ENCODE data around the gene NKPD1.

The NKPD1 gene

DNA sequence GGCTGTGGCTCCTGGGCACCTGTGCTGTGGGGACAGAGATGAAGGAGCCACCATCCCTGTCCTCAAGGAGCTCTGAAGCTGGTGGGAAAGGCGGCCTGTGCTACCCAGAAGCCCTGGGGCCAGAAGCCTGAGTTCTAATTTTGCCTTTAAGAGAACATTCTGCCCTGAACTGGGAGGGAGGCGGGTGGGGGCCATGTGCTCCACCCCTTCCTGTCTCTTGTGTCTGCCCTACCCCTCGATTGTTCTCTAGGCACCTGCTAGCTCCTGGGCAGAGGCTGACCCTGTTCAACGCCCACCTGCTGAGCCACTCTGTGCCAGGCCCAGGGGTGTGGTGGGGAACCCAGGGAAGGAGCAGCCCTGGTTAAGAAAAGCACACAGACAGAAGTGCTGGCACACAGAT, 11.4 kb upstream of the NKPD1 start:
- no peak for DNase-seq

GRCh38 chr19:45171211-45171623, 10.4 kb upstream of the NKPD1 start:
- DNase-seq: peak; percentile 46 to 49

DNA sequence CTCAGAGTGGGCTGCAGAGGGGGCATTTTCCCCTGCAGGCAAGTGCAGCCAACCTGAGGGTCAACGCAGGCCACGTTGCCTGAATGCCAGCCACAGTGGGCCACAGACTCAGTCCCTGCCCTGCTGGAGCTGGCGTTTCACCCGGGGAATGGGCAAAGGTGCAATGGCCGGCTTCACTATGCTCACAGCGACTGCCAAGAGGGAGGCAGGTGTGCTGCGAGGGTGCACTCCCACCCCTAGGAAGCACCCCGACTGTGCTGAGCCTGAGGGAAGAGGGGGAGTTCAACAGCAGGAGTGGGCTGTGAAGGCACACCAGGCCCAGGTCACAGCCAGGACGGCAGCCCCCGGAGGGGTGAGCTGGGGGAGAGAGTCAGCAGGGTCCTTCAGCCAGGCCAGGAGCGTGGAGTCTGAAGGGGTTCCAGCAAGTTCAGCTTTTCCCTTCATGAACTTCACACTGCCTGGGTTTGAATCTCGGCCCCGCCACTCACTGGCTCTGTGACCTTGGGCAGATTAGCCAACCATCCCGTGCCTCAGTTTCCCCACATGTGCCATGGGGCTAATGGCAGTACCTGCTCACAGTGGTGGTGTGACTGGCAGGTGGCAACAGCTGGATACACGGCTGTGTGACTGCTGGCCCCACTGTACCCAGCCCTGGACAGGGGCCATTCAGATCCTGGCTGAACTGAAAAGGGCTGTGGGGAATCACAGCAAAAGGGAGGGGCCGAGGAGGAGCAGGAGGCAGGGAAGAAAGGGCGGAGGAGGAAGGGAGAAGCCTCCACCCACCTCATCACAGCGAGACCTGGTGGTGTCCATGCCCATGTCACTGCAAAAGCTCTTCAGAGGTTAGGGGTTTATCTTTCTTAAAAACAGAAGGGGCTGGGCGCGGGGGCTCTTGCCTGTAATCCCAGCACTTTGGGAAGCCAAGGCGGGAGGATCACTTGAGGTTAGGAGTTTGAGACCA, 9.6 kb upstream of the NKPD1 start:
- DNase-seq: no peak

DNA sequence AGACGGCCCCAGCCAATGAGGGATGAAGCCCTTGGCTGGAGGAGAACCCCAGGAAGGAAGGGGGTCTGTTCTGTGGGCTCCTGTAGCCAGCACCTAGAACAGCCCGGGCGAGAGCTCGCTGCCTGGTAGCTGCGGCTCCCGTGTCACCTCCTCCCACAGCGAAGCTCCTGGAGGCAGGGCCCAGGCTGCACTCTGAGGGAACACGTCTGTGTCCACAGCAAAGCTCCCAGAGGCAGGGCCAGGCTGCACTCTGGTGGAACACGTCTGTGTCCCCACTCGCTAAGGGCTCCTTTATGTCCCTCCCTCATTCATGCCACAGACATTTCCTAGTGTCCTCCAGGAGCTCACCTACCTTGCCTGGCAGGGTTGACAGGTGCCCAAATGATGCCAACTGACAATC, 8.8 kb upstream of the NKPD1 start:
- DNase-seq: no peak

DNA sequence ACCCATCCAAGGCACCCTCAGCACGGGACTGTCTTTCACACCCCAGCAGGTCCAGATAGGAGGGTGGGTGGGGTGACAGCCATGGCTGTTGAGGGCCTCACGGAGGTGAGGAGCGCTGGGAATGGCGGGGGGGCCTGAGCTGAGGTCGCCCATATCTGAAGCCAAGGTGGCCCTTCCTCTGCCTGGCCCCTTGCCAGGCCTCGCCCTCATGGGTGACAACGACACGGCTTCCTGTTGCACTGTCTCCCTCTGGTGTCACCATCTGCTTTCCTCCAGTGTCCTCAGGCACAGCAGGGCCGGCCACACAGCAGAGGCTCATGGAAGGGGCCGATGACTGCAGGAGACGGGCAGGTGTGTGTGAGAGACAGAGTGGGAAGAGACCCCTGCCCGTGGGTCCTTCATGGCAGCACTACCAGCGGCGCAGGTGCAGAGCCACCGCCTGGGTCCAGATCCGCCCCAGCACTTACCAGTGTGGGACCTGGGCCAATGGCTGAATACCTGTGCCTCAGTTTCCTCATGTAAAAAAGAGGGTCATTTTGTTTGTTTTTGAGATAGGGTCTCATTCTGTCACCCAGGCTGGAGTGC, 8.1 kb upstream of the NKPD1 start:
- no peak for DNase-seq

DNA sequence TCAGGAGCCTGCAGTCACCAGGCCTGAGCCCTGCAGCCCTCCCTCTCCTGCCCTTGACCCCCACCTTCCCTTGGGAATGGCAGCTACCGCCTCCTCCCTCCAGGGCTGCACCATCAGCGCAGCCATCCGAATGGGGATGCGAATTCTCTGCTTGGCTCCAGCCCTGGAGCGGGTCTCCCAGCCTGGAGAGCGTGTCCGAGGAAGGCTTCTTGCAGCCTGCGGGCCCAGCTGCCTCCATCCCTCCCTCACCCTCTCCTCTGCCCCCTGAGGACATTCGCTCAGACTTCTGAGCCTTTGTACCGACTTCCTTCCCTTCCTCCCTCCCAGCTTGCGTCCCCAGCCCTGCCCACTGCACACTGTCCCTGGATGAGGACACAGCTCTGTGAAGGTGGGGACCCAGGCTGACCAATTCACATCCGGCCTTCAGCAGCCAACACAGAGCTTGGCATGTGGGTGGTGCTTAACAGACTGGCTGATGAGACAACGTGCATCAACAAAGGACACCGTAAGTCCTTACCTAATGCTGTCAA, 6.0 kb upstream of the NKPD1 start:
- DNase-seq: no peak

- DNase-seq: peak; percentile 78 to 82
Measured at GRCh38 chr19:45164577-45165335, 4.0 kb upstream of the NKPD1 start.

DNA sequence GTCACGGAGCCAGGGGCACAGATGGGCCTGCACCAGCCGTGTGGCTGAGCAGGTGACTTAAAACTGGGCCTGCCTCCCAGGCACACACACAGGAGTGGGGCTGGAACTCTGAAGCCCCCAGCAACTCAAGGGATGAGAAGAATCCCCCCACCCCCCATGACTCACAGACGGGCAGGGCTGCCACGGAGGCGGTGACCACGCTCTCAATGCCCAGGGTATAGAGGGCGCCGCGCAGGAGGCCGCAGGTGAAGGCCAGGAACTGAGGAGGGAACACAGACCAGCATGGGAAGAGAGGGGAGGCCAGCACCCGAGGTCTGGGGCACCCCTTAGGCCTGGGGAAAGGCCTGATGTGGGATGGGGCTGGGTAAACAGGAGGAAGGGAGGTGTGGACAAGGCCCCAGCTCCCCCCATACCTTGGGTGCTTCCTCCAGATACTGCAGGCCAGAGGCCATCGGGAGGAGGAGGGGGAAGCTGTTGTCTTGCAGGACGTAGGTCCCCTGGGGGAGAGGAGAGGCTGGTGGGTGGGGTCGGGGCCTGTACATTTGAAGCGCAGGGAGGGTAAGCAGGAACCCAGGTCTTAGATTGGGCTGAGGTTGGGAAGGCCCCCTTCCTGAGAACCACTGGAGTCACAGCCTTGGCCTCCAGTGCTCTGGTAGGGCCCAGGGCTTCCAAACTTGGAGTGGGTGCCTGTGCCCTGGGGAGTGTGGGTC, 3.1 kb upstream of the NKPD1 start:
- no peak for DNase-seq

DNA sequence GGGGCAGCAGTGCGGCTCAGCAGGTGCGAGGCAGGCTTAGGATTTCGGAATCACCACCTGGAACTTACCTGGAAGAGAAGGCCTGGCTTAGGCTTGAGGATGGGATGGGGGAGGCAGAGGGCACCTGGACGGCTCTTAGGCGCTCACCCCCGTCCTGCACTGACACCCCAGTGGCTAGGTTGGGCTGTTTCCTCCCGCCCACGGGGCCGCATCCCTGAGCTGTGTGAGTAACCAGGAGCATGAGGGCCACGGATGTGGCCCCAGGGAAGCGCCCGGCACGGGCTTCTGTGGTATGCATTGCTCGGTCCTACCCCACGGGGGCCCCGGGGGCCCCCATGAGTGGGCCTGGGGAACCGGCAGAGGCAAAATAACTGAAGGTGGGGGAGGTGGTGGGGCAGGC, 2.4 kb upstream of the NKPD1 start:
- no peak for DNase-seq

GRCh38 chr19:45162608-45163143, 1.9 kb upstream of the NKPD1 start:
- DNase-seq: no peak

DNA sequence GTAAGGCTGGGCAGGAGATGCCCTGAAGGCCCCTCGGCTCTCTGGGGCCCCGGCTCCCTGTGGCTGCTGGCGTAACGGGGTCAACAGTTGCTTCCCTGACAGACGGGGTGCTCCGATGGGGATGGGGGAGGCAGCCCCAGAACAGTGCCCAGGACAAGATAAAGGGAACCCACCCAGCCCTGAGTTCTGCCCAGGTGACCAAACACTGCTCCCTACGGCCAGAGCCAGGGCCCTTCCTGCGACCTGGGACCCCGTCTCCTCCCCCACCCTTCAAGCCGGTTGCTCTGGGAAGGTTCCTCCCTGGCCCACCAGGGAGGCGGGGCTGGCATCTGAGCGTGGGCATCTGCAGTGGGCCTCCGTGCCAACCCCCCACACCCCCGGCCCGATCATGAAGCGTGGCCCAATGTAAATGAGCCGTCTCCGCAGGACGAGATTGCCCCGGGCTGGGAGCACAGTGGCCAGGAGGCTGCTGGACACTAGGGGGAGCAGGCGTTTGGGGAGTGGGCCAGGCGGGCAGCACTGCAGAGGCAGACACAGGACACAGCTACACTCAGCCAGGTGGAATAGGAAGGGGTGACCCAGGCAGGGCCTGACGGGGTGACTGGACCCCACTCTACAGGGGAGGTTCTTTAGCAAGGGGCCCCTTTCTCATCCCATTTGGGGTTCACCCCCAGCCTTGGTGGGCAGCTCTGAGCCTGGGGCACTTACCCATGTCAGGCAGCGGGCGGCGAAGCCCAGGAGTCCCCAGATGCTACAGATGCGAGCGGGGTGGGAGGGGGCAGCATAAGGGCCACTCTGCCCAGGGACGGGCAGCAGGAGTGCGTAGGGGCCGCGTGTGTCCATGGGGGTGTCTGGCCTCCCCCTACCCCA, 1.2 kb upstream of the NKPD1 start:
- no peak for DNase-seq

DNA sequence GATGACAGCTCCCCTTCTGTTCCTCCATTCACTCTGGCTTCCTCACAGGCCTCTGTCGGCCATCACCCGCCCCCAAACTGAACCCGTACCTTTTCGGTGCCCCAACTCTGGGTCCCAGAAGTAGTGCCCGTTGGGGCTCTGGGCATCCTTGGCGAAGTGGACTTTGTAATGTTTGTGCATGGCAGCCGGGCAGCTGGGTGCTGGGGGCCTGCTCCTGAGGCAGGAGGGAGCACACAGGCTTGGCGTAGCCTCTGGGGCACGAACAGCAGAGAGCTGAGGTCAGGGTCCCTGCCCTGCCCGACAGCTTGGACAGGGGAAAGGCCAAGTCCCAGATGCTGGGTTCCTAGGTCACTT, 834 bp downstream of the NKPD1 start:
- no peak for DNase-seq

DNA sequence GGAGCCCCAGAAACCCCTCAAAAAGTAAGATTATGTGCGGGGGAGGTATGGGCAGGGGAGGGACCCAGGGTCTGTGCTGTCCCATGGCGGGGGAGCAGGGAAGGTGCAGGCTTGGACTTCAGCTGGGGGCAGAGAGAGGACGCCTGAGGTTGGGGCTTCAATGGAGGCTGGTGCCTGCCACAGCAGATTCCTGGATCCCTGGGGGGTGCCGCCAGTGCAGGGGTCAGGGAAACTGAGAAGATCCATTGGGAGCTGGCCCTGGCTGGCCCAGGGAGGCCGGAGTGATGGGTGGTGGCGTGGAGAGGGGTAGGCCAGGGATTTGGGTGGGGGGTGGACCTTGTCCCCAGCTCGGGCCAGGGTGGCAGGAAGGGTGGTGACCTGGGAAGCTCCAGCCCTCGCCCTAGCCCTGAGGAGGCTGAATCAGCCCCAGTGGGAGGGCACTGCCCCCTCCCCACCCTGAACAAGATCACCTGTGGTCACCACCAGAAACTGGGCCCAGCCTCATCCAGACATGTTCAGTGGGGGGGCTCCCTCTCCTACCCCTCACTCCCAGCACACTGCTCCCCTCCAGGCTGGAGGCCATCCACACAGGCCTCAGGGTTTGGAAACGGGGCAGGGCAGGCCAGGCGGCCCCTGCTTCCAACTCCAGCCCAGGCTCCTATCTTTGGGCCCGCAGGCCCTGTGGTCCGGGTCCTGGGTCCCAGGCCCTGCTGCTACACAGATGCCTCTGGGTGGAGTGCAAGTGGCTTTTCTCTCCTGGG, 1.4 kb downstream of the NKPD1 start:
- DNase-seq: no peak

GRCh38 chr19:45158503-45159209, 2.1 kb downstream of the NKPD1 start:
- no peak for DNase-seq

DNA sequence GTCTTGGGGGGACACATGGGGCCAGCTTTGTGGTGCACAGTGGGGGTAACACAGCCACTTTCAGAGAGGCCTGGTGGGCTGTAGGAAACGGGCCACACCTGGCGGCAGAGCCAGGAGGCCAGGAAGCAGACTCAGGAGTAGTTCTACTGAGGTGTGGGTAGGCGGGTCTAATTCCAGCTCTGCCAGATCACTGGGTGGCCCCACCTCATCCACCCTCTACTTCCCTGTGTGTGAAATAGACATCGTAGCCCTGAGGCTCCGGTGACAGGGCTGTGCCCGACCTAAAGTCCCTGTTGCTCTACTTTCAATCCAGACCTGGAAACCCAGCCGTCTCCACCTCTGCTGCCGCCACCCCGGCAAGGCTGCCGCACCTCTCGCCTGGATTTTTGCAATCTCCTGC, 4.0 kb downstream of the NKPD1 start:
- DNase-seq: no peak

DNA sequence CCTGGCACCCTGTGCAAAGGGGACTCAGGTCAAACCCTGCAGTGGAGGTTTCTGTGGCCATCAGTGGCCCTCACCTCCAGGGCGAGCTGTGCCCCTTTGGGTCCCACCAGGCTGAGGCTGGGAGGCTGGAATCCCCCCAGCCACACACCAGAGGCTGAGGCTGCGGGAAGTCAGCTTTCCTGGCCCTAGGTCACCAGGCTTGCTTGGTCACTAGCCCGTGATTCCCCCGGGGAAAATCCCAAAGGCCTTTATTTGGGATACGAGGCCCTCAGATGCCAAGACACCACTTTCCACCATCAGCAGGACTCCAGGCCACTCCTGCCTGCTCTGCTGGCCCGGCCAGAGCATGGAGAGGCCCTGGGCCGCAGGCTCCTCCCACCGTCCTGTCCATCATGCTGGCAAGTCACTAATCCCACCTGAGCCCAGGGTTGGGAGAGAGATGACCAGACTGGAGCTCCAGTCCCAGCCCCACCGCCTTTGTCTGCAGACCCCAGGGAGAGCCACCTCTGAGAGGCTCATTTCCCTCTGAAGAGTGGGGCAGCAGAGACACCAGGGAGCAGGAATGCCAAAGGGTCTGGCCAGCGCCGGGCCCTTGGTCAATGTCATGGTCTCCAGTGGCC, 4.7 kb downstream of the NKPD1 start:
- DNase-seq: no peak

GRCh38 chr19:45154064-45154827, 6.5 kb downstream of the NKPD1 start:
- DNase-seq: peak in 1 of 2 experiments; percentile 37

GRCh38 chr19:45153339-45154063, 7.3 kb downstream of the NKPD1 start:
- peak; percentile 39 to 45 for DNase-seq

Measured in activated CD4-positive, alpha-beta T cell treated with anti-CD3 and anti-CD28 coated beads, Interleukin-2, amount 50 U/mL, for 48 hours (primary cell).